ENCODE results near the gene PDK4.

The PDK4 gene

DNA sequence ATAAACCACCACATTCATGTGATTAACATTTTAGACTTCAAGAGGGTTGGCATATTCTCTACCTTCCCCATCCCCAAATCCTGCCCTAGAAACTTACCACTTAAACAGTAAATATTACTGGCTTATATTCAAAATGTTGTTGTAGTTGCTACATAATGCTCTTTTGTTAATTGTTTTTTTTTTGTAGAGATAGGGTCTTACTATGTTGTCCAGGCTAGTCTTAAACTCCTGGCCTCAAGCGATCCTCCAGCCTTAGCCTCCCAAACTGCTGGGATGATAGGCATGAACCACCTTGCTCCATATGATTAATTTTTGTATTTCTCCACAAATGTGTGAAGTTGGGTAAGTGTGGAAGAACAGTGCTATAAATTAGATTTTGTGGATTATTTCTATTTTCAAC lies 6.5 kb downstream of the PDK4 start:
- TF ChIP-seq CTCF (IDR thresholded peaks at IDR 0.05) = no peak

DNA sequence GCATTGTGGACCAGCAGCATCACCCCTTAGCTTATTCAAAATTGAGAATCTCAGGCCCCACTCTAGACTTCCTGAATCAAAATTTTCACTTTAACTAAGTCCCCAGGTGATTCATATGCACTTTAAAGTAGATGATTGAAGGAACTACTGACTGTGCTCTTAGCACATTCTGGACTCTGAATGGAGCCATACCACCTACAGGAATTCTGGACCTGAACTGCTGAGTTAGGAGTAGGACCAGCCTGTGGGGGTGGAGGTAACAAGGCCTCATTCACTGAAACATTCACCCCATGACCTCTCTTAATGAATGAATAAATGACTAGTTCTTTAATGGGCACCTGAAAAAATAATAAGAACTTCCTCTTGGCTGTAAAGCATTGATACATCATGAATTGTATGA lies 7.3 kb downstream of the PDK4 start:
- no peak for TF ChIP-seq CTCF (IDR thresholded peaks at IDR 0.05)

DNA sequence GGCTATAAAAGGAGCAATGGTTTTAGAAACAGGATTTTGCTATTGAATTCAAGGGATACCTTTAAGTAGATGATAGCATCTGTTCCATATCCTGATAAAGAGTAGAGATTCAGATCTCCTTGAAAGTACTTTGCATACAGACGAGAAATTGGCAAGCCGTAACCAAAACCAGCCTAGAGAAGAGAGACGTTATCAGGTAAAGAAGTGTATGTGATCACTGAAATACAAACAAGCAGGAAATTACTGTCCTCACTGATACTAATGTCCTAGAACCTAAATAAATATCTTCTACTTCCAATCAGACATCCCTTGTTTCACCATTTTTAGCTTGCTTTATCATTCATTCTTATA lies 9.4 kb downstream of the PDK4 start:
- no peak for TF ChIP-seq CTCF (IDR thresholded peaks at IDR 0.05)

DNA sequence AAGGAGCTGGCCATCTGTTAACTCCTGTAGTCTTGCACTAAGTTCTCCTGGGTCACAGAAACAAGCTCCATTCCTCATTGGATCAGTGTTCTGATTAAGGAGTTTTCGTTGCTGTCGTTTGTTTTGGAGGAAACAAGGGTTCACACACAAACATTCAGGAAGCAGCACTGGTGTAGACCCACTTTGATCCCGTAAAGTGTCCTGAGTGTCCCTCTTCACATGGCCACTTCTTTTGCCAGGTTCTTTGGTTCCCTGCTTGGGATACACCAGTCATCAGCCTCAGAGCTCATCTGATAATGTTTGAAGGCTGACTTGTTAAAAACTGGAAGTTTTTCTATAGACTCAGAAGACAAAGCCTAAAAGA lies 10.9 kb downstream of the PDK4 start:
- no peak for TF ChIP-seq CTCF (IDR thresholded peaks at IDR 0.05)

- TF ChIP-seq CTCF (IDR thresholded peaks at IDR 0.05) = no peak
These were observed 11.4 kb downstream of the PDK4 start for GRCh38 chr7:95584769-95585425.

GRCh38 chr7:95583834-95584621 lies 12.3 kb downstream of the PDK4 start:
- no peak for TF ChIP-seq CTCF (IDR thresholded peaks at IDR 0.05)

DNA sequence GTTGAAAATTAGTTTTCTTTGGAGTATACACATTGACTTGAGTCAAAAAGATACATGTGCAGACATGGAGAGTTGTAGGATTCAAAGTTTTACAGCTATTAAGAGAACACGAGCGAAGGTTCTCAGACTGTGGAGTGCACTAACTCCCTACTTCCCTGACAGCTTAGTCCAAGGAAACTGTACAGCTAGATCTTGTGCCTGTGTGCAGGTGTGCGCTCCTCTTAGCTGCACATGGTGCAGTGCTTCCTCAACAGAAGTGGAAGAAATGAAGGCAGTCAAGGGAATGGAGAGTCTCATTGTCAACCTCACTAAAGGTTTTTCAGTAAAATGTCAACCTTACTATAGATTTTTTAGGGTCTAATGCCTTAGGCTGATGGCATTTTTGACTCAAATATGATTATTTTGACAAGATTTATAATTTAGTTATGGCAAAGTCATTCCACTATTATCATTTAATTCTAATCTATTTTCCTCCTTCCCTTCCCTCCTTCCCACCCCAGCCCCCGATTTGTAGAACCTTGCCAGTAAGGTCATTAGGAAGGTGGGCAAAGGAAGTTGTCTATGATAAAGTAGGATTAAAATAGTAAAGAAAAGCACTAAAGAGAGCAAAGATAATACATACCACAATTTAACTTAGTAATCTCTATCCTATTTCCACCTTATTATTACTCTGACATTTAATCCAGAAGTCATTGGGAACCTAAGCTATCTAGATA lies 13.6 kb downstream of the PDK4 start:
- no peak for TF ChIP-seq CTCF (IDR thresholded peaks at IDR 0.05)
